ENCODE results near the gene EXOC4. TPM values are rescaled to one million over a fixed set of nuclear protein-coding genes. Genes with fewer than 3 reads are reported as not detected.

Gene EXOC4
- total RNA-seq, 1 donor from 2014 or later: 67.7 TPM

DNA sequence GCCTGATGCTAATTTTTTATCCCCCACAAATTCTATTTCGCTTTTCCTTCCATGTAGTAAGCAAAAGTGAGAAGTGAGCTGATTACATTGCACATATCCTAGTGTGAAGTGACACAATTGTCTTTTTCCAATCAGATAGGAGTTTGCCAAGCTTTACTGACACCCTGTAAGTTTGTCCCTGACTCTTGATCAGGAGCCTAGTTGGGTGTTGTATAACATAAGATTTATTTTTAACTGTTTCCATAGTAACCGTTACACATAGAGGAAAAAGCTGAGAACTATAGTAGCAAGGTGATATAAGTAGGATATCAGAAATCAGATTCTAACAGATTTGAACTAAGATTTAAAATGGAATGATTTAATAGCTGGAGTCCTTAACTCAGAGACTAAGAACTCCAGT, 31.2 kb downstream of the EXOC4 start:
- Mint-ChIP-seq H3K27me3 (ENCODE audit: low read depth) (no peaks in the 10 kb centered on the region), H3K36me3 (ENCODE audit: low read depth) (peaks cover 7% of the 10 kb centered on the region), H3K9me3 (ENCODE audit: low read depth) (no peaks in the 10 kb centered on the region), H3K4me3 (ENCODE audit: unreplicated experiment) (no peak overlapping the region), H3K27ac (ENCODE audit: unreplicated experiment) (no peak overlapping the region), H3K4me1 (ENCODE audit: low read depth) (no peaks in the 10 kb centered on the region)
- no peak for DNase-seq (ENCODE audit: low spot score)
- TF ChIP-seq, protein P1, sequence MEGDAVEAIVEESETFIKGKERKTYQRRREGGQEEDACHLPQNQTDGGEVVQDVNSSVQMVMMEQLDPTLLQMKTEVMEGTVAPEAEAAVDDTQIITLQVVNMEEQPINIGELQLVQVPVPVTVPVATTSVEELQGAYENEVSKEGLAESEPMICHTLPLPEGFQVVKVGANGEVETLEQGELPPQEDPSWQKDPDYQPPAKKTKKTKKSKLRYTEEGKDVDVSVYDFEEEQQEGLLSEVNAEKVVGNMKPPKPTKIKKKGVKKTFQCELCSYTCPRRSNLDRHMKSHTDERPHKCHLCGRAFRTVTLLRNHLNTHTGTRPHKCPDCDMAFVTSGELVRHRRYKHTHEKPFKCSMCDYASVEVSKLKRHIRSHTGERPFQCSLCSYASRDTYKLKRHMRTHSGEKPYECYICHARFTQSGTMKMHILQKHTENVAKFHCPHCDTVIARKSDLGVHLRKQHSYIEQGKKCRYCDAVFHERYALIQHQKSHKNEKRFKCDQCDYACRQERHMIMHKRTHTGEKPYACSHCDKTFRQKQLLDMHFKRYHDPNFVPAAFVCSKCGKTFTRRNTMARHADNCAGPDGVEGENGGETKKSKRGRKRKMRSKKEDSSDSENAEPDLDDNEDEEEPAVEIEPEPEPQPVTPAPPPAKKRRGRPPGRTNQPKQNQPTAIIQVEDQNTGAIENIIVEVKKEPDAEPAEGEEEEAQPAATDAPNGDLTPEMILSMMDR (IDR thresholded peaks at IDR 0.05): no peak

DNA sequence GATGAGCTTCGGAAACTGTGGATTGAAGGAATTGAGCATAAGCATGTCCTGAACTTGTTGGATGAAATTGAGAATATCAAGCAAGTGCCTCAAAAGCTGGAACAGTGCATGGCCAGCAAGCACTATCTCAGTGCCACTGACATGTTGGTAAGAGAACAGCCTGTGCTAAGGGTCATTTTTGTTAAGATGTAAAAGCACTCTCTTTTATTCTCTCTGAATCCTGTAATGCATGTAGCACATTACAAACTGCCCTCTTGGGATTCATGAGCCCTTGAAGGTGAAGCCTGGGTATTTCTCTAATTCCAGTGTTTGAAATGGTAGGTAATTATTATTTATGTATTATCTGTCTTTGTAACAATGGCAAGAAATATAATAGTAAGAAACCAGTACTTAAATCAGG, 36.1 kb downstream of the EXOC4 start:
- TF ChIP-seq, protein P1 (IDR thresholded peaks at IDR 0.05): no peak
- Mint-ChIP-seq H3K9me3 (ENCODE audit: low read depth) (no peaks in the 10 kb centered on the region), H3K27ac (ENCODE audit: unreplicated experiment) (no peak overlapping the region), H3K4me1 (ENCODE audit: low read depth) (peaks cover 12% of the 10 kb centered on the region), H3K27me3 (ENCODE audit: low read depth) (no peaks in the 10 kb centered on the region), H3K36me3 (ENCODE audit: low read depth) (peaks cover 7% of the 10 kb centered on the region), H3K4me3 (ENCODE audit: unreplicated experiment) (no peak overlapping the region)
- DNase-seq (ENCODE audit: low spot score): no peak

DNA sequence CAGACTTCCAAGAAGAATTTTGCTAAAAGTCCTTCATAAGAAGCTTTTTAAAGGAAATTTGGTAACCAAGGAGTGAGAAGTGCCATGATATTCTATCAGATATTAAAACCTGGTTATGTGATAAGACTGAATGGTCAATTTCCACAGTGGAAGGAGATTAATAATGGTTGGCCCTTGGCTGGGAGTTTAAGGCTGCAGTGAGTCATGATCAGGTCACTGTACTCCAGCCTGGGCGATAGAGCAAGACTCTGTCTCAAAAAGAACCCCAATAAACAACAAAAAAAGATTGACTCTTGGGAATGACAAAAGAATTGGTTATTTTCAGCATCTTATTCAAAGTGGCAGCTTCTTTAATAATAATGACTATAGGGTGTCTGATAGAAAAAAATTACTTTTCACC, 37.2 kb downstream of the EXOC4 start:
- peaks cover 7% of the 10 kb centered on the region for H3K36me3 Mint-ChIP-seq (ENCODE audit: low read depth)
- H3K4me1 Mint-ChIP-seq (ENCODE audit: low read depth): peaks cover 12% of the 10 kb centered on the region
- TF ChIP-seq, protein P1 (IDR thresholded peaks at IDR 0.05): no peak
- DNase-seq (ENCODE audit: low spot score): no peak
- no peaks in the 10 kb centered on the region for H3K27me3 Mint-ChIP-seq (ENCODE audit: low read depth)
- no peaks in the 10 kb centered on the region for H3K9me3 Mint-ChIP-seq (ENCODE audit: low read depth)
- no peak overlapping the region for H3K4me3 Mint-ChIP-seq (ENCODE audit: unreplicated experiment)
- H3K27ac Mint-ChIP-seq (ENCODE audit: unreplicated experiment): peak overlapping the region; percentile 32

DNA sequence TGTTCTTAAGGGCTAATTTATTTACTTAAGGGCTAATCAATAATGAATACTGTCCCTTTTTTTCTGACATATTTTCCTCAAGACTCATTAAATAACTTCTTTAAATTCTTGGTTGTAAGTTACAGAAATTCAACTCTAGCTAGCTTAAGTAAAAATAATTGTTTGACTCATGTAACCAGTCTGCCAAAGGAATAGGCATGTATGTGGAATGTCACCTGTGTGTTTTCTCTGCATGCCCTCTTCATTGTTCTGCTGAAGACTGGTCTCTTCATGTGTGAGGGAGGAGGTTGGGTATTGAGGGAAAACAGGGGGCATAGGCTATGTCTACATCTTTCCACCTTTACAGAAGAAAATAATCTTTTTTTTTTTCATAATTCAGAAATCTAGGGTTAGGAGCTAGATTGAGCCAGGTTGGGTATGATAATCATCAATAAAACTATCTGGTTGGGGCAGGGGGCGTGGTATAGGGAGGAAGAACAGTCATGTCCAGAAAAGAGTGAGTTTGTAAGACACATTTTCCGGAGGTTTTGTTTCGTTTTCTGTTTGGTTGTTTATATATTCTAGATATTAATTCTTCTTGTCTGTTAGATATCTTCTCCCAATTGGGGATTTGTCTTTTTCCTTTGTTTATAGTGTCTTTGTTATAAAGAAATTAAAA, 37.9 kb downstream of the EXOC4 start:
- H3K27ac Mint-ChIP-seq (ENCODE audit: unreplicated experiment): no peak overlapping the region
- peaks cover 12% of the 10 kb centered on the region for H3K4me1 Mint-ChIP-seq (ENCODE audit: low read depth)
- no peaks in the 10 kb centered on the region for H3K27me3 Mint-ChIP-seq (ENCODE audit: low read depth)
- no peak for DNase-seq (ENCODE audit: low spot score)
- no peaks in the 10 kb centered on the region for H3K9me3 Mint-ChIP-seq (ENCODE audit: low read depth)
- TF ChIP-seq, protein P1 (IDR thresholded peaks at IDR 0.05): no peak
- H3K36me3 Mint-ChIP-seq (ENCODE audit: low read depth): peaks cover 7% of the 10 kb centered on the region
- H3K4me3 Mint-ChIP-seq (ENCODE audit: unreplicated experiment): no peak overlapping the region

DNA sequence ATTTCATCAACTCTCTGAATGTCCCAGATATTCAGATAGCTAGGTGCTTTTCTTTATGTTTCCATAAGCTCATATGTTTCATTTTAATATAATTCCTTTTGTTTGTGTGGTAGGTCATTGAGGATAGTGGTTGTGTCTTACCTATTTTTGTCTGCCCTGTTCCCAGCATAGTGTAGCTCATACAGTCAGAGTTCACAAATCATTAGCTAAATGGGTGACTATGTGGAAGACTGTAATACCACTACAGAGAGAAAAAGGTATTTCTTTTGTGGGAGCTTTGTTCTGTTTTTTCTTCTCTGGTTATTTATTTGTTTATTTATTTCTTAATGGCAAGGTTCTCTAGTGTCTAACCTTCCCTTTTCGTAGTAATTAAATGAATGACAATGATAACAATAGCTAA, 39.8 kb downstream of the EXOC4 start:
- TF ChIP-seq, protein P1 (IDR thresholded peaks at IDR 0.05): no peak
- Mint-ChIP-seq H3K4me1 (ENCODE audit: low read depth) (peaks cover 12% of the 10 kb centered on the region), H3K4me3 (ENCODE audit: unreplicated experiment) (no peak overlapping the region), H3K36me3 (ENCODE audit: low read depth) (peaks cover 7% of the 10 kb centered on the region), H3K27ac (ENCODE audit: unreplicated experiment) (no peak overlapping the region), H3K27me3 (ENCODE audit: low read depth) (no peaks in the 10 kb centered on the region), H3K9me3 (ENCODE audit: low read depth) (no peaks in the 10 kb centered on the region)
- no peak for DNase-seq (ENCODE audit: low spot score)

Measured in chondrocyte (in vitro differentiated cells).